C4-2B (cell line): ENCODE data around the gene FOXO6.

Experiments
- CTCF ChIP-seq: fragments of 450-650 bp; conservative IDR thresholded peaks from 2 replicates; pipeline ENCODE4 v1.5.1; 2017; ENCODE audit warnings: mild to moderate bottlenecking
- ZFX ChIP-seq: fragments of 450-650 bp; IDR thresholded peaks from 2 replicates; pipeline ENCODE4 v1.6.1; 2017

- TF ChIP-seq CTCF (no peak), ZFX (no peak)
Measured at GRCh38 chr1:41427916-41428737, 66.9 kb downstream of the FOXO6 start.
